Smooth muscle cell (in vitro differentiated cells): Measurements from ENCODE around the gene LELP1. TPM values are rescaled to one million over a fixed set of nuclear protein-coding genes. Genes with fewer than 3 reads are reported as not detected.

Source experiments
- DNase-seq: peaks from one replicate; lab custom pipeline; 2025; ENCODE audit not compliant: unreplicated experiment; lab: John Stamatoyannopoulos, UW
- H2AFZ ChIP-seq: fragments of 200-600 bp; sonication (generic); 2 replicates; pipeline ENCODE4 v1.6.0; 2016; ENCODE audit warnings: antibody characterized with exemption, low read depth, mild to moderate bottlenecking
- H3F3A ChIP-seq: fragments of 200-600 bp; sonication (generic); 2 replicates; pipeline ENCODE4 v1.6.0; 2017; ENCODE audit warnings: antibody characterized with exemption, low read depth
- H3K27ac ChIP-seq: fragments of 200-600 bp; sonication (generic); 2 replicates; pipeline ENCODE4 v1.5.1; 2016; ENCODE audit warnings: low read depth, mild to moderate bottlenecking
- H3K27me3 ChIP-seq: fragments of 200-600 bp; sonication (generic); 2 replicates; pipeline ENCODE4 v1.6.1; 2016; ENCODE audit warnings: low read depth, mild to moderate bottlenecking
- H3K36me3 ChIP-seq: fragments of 200-600 bp; sonication (generic); 2 replicates; pipeline ENCODE4 v1.5.1; 2016; ENCODE audit warnings: low read depth
- H3K4me1 ChIP-seq: fragments of 200-600 bp; sonication (generic); 2 replicates; pipeline ENCODE4 v1.5.1; 2016; ENCODE audit warnings: low read depth
- H3K4me2 ChIP-seq: fragments of 200-600 bp; sonication (generic); 2 replicates; pipeline ENCODE4 v1.6.0; 2016; ENCODE audit warnings: mild to moderate bottlenecking
- H3K4me3 ChIP-seq: fragments of 200-600 bp; sonication (generic); 2 replicates; pipeline ENCODE4 v1.5.1; 2016; ENCODE audit warnings: mild to moderate bottlenecking
- H3K79me2 ChIP-seq: fragments of 200-600 bp; sonication (generic); 2 replicates; pipeline ENCODE4 v1.6.0; 2016; ENCODE audit warnings: low read depth, mild to moderate bottlenecking
- H3K9ac ChIP-seq: fragments of 200-600 bp; sonication (generic); 2 replicates; pipeline ENCODE4 v1.6.0; 2016; ENCODE audit warnings: low read depth
- H3K9me3 ChIP-seq: fragments of 200-600 bp; sonication (generic); replicated peaks from 2 replicates; pipeline ENCODE4 v1.5.1; 2016; ENCODE audit warnings: low read depth
- H4K20me1 ChIP-seq: fragments of 200-600 bp; sonication (generic); 2 replicates; pipeline ENCODE4 v1.6.0; 2016; ENCODE audit warnings: low read depth
- CTCF ChIP-seq: fragments of 200-600 bp; sonication (generic); IDR thresholded peaks from 2 replicates; pipeline ENCODE4 v1.5.1; 2017; ENCODE audit warnings: borderline replicate concordance, mild to moderate bottlenecking, antibody characterized with exemption; ENCODE audit not compliant: insufficient read depth, poor library complexity, severe bottlenecking
- WGBS: methylation state at CpG from one replicate; pipeline ENCODE4 v1.1.7; 2016; ENCODE audit warnings: low lambda C conversion rate; 5-methylcytosine and 5-hydroxymethylcytosine counted together
- polyA plus RNA-seq: library from polyadenylated mRNA; unstranded; fragments of >200 nt; fragmentation: Nextera tagmentation; extraction: Ambion mirVana; gene quantifications from 2 replicates; pipeline ENCODE4 v1.2.1, GENCODE V29; 2016
- total RNA-seq: library from RNA; depleted of rRNA; stranded (reverse); fragments of >200 nt; gene quantifications from 2 replicates; pipeline ENCODE4 v1.2.3, GENCODE V29; 2014

LELP1 gene
- total and polyA plus RNA-seq, 2 experiments from 2014 or later: not detected

DNA sequence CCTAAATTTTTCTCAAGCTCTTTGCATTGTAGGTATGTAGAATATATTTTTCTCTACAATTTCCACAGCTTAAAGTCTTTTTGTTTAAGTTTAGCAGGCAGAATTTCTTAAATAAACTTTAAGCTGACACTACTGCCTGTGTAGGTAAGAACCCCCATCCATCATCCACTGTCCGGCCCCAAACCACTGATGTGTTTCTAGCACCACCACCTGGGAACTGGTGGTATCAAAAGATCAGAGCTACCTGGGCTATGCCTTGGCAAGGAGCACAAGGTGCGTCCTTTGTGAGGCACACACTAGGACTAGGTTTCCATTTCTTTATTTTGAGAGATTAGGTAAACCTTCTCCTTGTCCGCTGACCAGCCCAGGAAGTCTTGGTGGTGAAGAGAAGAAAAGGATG, 10.5 kb upstream of the LELP1 start:
- Histone ChIP-seq H4K20me1 (no peaks in the 10 kb centered on the region), H3K9ac (no peak overlapping the region), H3K4me1 (no peaks in the 10 kb centered on the region), H3K27ac (no peak overlapping the region), H2AFZ (no peak overlapping the region), H3K79me2 (no peaks in the 10 kb centered on the region), H3K4me2 (no peak overlapping the region), H3K4me3 (no peak overlapping the region), H3K9me3 (no peaks in the 10 kb centered on the region), H3K27me3 (no peaks in the 10 kb centered on the region), H3K36me3 (no peaks in the 10 kb centered on the region), H3F3A (no peaks in the 10 kb centered on the region)
- WGBS: 47% methylated on average over 3 of the region's 3 CpGs
- peak; percentile 18 for TF ChIP-seq CTCF
- no peak for DNase-seq

DNA sequence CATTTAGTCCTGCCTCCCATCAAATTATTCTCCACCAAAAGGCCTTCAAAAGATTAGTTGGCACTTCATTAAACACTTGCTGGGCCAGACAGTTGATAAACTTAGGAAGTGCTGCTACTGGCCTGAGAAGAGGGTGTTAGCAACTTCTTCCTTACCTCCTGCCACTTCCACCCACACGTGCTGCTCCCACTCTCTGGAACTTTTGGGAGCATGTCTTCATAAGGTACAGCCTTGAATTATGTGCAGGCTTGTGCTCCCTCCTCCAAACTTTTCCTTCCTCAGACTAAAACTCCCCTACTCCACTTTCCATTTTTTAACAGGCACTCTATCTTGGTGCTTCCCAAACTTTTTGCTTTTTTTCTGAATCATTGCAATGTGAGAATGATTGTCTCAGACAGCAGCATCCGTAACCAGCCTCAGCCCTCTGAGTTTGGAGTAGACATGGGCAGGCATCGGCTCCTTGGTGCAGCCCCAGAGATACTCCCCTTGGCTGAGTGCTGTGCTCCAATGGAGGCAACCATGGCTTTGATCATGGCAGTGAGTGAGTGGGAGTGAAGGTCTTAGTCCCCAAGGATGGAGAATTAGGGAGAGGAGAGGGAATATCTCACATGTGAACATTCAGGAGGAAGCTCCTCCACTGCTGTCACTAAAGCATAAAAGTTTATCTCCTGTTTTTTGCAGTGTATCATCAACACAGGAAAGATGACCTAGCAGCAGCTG, 8.7 kb upstream of the LELP1 start:
- Histone ChIP-seq H2AFZ (no peak overlapping the region), H3K4me1 (no peaks in the 10 kb centered on the region), H4K20me1 (no peaks in the 10 kb centered on the region), H3K9ac (no peak overlapping the region), H3F3A (no peaks in the 10 kb centered on the region), H3K27me3 (no peaks in the 10 kb centered on the region), H3K9me3 (no peaks in the 10 kb centered on the region), H3K79me2 (no peaks in the 10 kb centered on the region), H3K36me3 (no peaks in the 10 kb centered on the region), H3K4me2 (no peak overlapping the region), H3K4me3 (no peak overlapping the region), H3K27ac (no peak overlapping the region)
- 54% methylated on average over 3 of the region's 3 CpGs for WGBS
- DNase-seq: no peak
- TF ChIP-seq CTCF: no peak

- H2AFZ ChIP-seq: no peak overlapping the region
- 65% methylated on average over 4 of the region's 4 CpGs for WGBS
- no peaks in the 10 kb centered on the region for H3K27me3 ChIP-seq
- H3K36me3 ChIP-seq: no peaks in the 10 kb centered on the region
- H3K4me3 ChIP-seq: no peak overlapping the region
- no peak for DNase-seq
- no peaks in the 10 kb centered on the region for H4K20me1 ChIP-seq
- no peaks in the 10 kb centered on the region for H3F3A ChIP-seq
- no peaks in the 10 kb centered on the region for H3K79me2 ChIP-seq
- TF ChIP-seq CTCF: no peak
- no peak overlapping the region for H3K9ac ChIP-seq
- H3K9me3 ChIP-seq: no peaks in the 10 kb centered on the region
- H3K27ac ChIP-seq: no peak overlapping the region
- H3K4me1 ChIP-seq: no peaks in the 10 kb centered on the region
- H3K4me2 ChIP-seq: no peak overlapping the region
Measured at GRCh38 chr1:153195216-153195615, 8.0 kb upstream of the LELP1 start.

- Histone ChIP-seq H4K20me1 (no peaks in the 10 kb centered on the region), H3K9me3 (no peaks in the 10 kb centered on the region), H3K9ac (no peak overlapping the region), H3K36me3 (no peaks in the 10 kb centered on the region), H3K4me1 (no peaks in the 10 kb centered on the region), H3K4me3 (no peak overlapping the region), H3K79me2 (no peaks in the 10 kb centered on the region), H3K27ac (no peak overlapping the region), H3K4me2 (no peak overlapping the region), H3K27me3 (no peaks in the 10 kb centered on the region), H2AFZ (no peak overlapping the region), H3F3A (no peaks in the 10 kb centered on the region)
- 49% methylated on average over 4 of the region's 4 CpGs for WGBS
- DNase-seq: no peak
- no peak for TF ChIP-seq CTCF
Measured at GRCh38 chr1:153202006-153202405, 1.2 kb upstream of the LELP1 start.
